IPS DF 19.7 (cell line): ENCODE data around the gene ZSCAN30.
"Not testable (repeated sequence)": the region's sequence is repeated elsewhere in the genome, so short reads cannot be mapped to it uniquely, and the experiment has no call there.

Source experiments
- DNase-seq: peaks from one replicate; pipeline ENCODE4 v3.0.0-alpha.2; 2013; ENCODE audit warnings: low read depth, low spot score

The ZSCAN30 gene

DNA sequence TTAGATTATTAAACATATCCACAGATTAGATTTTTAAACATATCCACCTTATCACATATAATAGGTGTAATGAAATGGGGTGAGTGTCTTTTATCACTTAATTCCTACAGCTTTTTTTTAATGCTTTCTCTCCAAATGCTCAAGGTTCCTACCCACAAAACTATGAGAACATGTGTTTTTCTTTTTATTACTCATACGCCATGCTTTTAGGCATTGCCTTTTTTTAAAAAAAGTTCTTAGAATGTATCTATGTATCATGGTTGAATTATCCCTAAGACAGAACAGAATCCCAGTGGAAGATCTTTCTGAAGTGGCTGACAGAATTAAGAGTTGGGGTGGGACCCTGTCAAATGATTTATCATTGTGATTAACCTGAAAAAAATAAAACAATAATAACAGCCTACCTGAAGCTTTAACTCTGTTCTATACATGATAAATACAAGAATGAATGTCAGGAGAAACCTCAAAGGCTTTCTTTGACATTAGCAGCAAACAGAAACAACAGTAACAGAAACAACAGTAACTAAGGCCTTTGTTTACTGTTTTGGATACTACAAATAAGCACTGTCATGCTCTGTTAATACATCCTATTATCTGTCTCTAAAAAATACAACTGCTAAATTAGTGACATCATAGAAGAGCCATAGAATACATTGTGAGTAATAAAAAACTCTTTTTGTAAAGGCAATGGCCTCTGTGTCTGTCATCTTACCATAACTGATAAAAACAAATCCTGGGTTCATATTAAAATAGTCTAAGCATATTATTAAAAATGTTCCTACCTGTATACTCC is 53.3 kb downstream of the ZSCAN30 start:
- no peak for DNase-seq

DNA sequence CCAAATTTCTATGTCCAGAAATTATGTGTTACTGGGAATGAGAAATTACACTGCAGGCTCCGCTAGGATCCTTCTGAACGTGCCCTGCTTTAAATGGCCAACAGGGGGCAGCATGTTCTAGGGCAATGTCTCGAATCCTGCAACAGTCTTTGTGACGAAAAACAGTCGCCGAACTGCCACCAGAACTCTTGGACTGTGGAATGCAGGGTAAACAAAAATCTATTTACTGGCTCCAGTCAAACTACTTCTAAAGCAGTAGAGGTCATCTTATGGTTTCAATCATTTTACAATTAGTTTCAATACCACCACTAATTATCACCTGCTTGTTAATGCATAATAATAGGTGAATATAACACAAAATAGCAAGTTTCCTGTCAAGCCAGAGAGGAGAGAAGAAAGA is 59.0 kb downstream of the ZSCAN30 start:
- DNase-seq = no peak

DNA sequence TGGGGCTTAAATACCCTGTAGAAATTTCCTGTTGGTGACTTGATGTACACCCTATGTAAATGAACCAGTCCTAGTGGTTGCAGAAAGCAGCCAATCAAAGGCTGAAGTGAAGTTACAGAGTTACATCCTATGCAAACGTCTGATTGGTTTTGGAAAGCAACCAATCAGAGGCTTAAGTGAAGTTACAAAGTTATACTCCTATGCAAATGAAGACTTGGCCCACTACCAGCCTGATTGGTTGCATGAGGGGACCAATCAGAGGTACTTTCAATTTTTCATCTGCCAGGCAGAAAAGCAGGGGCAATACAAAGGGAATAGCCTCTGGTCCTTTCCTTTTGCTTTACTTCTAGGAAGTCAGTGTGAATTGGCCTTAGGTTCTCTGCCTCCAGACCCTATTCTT is 62.8 kb downstream of the ZSCAN30 start:
- no peak for DNase-seq

DNA sequence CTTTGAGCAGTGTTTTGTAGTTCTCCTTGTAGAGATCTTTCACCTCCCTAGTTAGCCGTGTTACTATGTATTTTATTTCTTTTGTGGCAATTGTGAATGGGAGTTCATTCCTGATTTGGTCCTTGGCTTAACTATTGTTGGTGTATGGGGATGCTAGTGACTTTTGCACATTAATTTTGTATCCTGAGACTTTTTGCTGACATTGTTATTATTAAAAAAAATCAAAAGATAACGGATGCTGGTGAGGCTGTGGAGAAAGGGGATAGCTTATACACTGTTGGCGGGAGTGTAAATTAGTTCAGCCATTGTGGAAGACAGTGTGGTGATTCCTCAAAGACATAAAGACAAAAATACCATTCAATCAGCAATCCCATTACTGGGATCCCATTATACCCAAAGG is 66.2 kb downstream of the ZSCAN30 start:
- no peak for DNase-seq

DNA sequence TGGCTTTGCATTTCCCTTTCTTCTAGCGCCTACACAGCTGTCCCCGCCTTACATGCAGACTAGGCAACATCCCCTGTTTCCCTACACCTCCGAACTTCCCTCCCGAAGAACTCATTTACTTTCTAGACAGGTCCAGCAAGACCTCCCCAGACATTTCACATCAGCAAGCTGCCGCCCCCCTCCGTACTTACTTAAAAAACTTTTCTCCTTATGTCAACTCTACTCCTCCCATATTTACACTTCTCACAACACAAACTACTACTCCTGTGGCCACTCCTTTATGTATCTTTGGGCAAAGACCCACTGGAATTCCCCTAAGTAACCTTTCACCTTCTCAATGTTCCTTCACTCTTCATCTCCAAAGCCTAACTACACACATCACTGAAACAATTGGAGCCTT is 69.6 kb downstream of the ZSCAN30 start:
- no peak for DNase-seq

DNA sequence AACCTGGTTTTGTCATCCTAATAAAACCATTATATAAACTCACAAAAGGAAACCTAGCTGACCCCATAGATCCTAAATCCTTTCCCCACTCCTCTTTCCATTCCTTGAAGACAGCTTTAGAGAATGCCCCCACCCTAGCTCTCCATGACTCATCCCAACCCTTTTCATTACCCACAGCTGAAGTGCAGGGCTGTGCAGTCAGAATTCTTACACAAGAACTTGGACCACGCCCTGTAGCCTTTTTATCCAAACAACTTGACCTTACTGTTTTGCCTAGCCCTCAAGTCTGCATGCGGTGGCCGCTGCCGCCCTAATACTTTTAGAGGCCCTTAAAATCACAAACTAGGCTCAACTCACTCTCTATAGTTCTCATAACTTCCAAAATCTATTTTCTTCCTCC is 70.7 kb downstream of the ZSCAN30 start:
- not testable (repeated sequence) for DNase-seq

DNA sequence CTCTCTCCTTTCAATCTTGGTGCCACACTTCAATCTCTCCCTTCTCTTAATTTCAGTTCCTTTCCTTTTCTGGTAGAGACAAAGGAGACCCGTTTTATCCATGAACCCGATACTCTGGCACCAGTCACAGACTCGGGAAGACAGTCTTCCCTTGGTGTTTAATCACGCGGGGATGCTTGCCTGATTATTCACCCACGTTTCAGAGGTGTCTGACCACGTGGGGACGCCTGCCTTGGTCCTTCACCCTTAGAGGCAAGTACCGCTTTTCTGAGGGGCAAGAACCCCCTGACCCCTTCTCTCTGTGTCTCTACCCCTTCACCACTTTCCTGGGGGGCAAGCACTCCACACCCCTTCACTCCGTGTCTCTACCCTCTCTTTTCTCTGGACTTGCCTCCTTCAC is 73.4 kb downstream of the ZSCAN30 start:
- DNase-seq = not testable (repeated sequence)

DNA sequence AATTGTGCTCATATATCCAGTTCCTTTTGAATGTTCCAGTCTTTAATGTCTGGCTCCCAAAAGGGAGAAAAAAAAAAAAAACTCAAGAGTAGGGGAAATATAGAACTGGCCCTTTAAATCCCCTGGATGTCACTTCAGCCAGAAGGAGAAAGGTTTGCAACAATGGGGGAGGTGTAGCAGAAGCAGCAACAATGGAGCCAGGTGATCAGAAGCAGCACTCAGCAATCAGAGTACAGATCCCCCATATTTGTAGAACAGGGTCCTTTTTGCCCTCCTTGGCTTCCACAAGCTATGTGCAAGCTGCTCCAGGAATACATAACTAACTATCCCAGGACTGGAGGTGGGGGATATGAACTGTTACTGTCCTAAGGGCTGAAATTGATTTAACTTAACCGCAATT is 75.0 kb downstream of the ZSCAN30 start:
- DNase-seq = peak; percentile 7

DNA sequence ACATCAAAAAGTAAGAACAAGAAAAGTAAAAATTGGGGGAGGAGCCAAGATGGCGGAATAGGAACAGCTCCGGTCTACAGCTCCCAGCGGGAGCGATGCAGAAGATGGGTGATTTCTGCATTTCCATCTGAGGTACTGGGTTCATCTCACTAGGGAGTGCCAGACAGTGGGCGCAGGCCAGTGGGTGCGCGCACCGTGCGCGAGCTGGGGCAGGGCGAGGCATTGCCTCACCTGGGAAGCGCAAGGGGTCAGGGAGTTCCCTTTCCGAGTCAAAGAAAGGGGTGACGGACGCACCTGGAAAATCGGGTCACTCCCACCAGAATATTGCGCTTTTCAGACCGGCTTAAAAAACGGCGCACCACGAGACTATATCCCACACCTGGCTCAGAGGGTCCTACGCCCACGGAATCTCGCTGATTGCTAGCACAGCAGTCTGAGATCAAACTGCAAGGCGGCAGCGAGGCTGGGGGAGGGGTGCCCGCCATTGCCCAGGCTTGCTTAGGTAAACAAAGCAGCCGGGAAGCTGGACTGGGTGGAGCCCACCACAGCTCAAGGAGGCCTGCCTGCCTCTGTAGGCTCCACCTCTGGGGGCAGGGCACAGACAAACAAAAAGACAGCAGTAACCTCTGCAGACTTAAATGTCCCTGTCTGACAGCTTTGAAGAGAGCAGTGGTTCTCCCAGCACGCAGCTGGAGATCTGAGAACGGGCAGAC is 84.1 kb downstream of the ZSCAN30 start:
- not testable (repeated sequence) for DNase-seq

DNA sequence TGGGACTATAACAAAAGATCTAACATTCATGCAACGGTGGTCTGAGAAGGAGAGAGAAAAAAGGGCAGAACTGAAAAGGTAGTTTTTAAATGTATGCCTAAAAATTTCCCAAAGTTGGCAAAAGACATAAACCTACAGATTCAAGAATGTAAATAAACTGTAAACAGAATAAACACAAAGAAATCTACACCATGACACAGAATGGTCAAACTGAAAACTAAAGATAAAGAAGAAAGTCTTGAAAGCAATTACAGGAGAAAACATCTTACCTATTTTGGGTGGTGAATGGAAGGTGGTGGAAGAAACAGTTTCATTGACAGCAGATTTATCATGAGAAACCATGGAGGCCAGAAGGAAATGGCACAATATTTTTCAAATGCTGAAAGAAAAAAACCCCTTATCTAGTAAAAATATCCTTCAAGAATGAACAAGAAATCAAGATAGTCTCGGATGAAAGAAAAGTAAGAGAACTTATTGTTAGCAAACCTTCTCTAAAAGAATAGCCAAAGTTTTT is 84.8 kb downstream of the ZSCAN30 start:
- DNase-seq = no peak

DNA sequence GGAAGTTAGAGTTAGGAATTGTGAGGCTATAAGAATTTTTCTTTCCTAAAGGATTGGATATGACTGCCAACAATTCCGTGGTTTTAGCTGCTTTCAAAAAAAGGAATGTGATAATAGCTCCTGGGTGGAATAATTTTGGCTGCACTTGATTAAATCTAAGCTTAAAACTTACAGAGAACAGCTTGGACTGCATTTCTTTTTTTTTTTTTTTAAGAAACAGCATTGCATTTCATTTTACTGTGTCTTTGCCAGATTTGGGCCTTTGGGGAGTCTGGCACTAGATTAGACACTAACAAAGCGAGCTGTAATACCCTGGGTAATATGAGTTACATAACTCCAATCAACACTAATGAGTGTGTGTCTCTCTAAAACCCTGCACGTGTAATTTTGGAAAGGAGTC is 87.0 kb downstream of the ZSCAN30 start:
- no peak for DNase-seq

DNA sequence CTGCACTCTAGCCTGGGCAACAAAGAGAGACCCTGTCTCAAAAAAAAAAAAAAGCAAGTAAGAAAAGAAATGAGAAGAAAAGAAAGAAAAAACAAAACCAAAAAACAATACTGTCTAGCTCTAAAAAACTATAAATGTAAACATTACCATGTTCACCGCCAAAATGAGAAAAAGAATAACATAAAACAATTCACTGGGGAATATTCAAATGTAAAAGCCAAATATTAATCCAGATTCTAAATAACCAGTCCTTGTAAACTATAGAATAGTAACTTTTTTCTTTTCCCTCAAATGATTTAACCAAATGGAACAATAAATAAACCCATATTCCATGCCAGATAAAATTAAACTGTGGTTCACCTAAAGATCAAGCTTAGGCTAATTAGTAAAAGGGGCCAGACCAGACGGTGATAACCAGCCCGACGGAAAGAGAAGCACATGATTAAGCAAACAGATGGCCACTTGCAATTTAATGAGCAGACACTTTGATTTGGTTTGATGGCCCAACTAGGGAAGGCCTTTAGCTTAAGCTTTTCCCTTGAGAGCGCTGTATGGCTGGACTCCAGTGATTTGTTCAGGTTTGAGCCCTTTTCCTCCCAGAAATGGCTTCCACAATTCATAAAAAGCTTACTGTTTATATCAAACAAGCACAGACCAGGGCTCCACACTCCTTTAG is 88.6 kb downstream of the ZSCAN30 start:
- no peak for DNase-seq
